Small intestine (tissue), 7 donors: ENCODE results near the gene LRCH1. TPM values are rescaled to one million over a fixed set of nuclear protein-coding genes. Genes with fewer than 3 reads are reported as not detected.
A peak's percentile ranks its signal among the peaks of the same experiment; 100 is the strongest.
"Not testable (repeated sequence)": the region's sequence is repeated elsewhere in the genome, so short reads cannot be mapped to it uniquely, and the experiment has no call there.

Experiments
- DNase-seq, 2 donors: peaks; one replicate each; pipeline versions ENCODE4 v3.0.0 to v3.0.0-alpha.2; 2013
- FAIRE-seq: peaks from 2 replicates; lab custom pipeline; 2012; peaks lifted over from hg19 to GRCh38; lab: Jason Lieb, UNC
- H3K27ac ChIP-seq, 3 donors: one replicate each; pipeline ENCODE4 v1.5.1; 2013; ENCODE audit warnings: low read length in 2 of 3, mild to moderate bottlenecking in 2 of 3, control low read depth in 1 of 3, inconsistent platforms in 1 of 3, low read depth in 1 of 3, moderate library complexity in 1 of 3
- H3K27me3 ChIP-seq, 3 donors: one replicate each; pipeline ENCODE4 v1.6.1; 2013; ENCODE audit warnings: low read length in 3 of 3, inconsistent platforms in 1 of 3; ENCODE audit not compliant: control insufficient read depth in 3 of 3, insufficient read depth in 3 of 3
- H3K36me3 ChIP-seq, 3 donors: one replicate each; pipeline ENCODE4 v1.6.1; 2013; ENCODE audit warnings: low read length in 3 of 3, inconsistent platforms in 1 of 3, low read depth in 1 of 3, mild to moderate bottlenecking in 1 of 3, moderate library complexity in 1 of 3; ENCODE audit not compliant: control insufficient read depth in 3 of 3, insufficient read depth in 2 of 3
- H3K4me1 ChIP-seq, 3 donors: one replicate each; pipeline ENCODE4 v1.6.1; 2013; ENCODE audit warnings: low read length in 2 of 3, inconsistent platforms in 1 of 3, low read depth in 1 of 3, mild to moderate bottlenecking in 1 of 3, moderate library complexity in 1 of 3; ENCODE audit not compliant: control insufficient read depth in 3 of 3, insufficient read depth in 2 of 3
- H3K4me3 ChIP-seq, 3 donors: one replicate each; pipeline ENCODE4 v1.5.1; 2013; ENCODE audit warnings: low read length in 3 of 3, control low read depth in 1 of 3, inconsistent platforms in 1 of 3, low read depth in 1 of 3, mild to moderate bottlenecking in 1 of 3, moderate library complexity in 1 of 3
- H3K9me3 ChIP-seq, 2 donors: one replicate each; pipeline ENCODE4 v1.6.1; 2013; ENCODE audit warnings: low read depth in 1 of 2, low read length in 1 of 2; ENCODE audit not compliant: control insufficient read depth in 2 of 2, insufficient read depth in 1 of 2
- WGBS, 3 donors: extraction: QIAGEN DNeasy Blood & Tissue Kit; methylation state at CpG; one replicate each; pipeline ENCODE4 v1.1.7; 2013; 5-methylcytosine and 5-hydroxymethylcytosine counted together
- polyA plus RNA-seq, 4 donors: library from polyadenylated mRNA; stranded (reverse) in 3 of 4; unstranded in 1 of 4; fragments of 200-250 nt in 3 of 4; fragments of 120-200 nt in 1 of 4; gene quantifications; one replicate each; pipeline versions ENCODE4 v1.2.1 to v1.2.3, GENCODE V29; 2013
- donor health status: healthy with polysubstance abuse.
- donor health status: control.
- donor health status: control.
- donor health status: Bipolar disorder and iron deficiency.
- donor health status: healthy.

Gene LRCH1
- polyA plus RNA-seq, 4 donors, result 6.9 to 10.9 (median 7.0) TPM

DNA sequence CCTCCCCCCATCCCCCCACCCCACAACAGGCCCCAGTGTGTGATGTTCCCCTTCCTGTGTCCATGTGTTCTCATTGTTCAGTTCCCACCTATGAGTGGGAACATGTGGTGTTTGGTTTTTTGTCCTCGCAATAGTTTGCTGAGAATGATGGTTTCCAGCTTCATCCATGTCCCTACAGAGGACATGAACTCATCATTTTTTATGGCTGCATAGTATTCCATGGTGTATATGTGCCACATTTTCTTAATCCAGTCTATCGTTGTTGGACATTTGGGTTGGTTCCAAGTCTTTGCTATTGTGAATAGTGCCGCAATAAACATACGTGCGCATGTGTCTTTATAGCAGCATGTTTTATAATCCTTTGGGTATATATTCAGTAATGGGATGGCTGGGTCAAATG, 202.5 kb downstream of the LRCH1 start:
- not testable (repeated sequence) for FAIRE-seq, H3K4me1 ChIP-seq, H3K27ac ChIP-seq, H3K36me3 ChIP-seq, DNase-seq, H3K27me3 ChIP-seq, H3K9me3 ChIP-seq, H3K4me3 ChIP-seq
- 45 to 96% (median 70%) methylated on average over 1 to 4 of the region's 5 CpGs for WGBS, 3 donors

DNA sequence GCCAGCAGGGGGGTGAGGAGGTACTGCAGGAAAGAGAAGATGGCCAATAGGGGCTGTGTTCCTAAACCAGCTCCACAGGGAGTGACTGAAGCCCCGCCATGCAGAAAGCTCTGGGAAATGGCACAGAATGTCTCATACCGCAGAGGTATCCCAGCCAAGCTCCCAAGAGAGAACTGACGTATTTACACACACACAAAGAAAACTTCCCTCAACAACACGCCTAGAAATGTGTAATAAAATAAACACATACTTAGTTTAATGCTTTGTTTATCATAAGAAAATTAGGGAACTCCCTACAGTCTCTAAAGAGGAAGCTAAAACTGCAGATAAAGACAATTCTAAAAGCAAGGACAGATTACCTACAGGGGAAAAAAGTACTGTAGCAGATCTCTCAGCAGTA, 204.0 kb downstream of the LRCH1 start:
- Histone ChIP-seq H3K4me3 (no peak overlapping the region), H3K36me3 (peaks cover 0 to 3% (median 1%) of the 10 kb centered on the region in 3 donors), H3K27ac (no peak overlapping the region), H3K27me3 (no peaks in the 10 kb centered on the region), H3K4me1 (peaks cover 0 to 4% (median 0%) of the 10 kb centered on the region in 3 donors), H3K9me3 (no peaks in the 10 kb centered on the region)
- DNase-seq (peak in 1 of 2 donors; percentile 5), FAIRE-seq (no peak)
- WGBS, 3 donors, result 31 to 49% (median 49%) methylated on average over 4 of the region's 4 CpGs

GRCh38 chr13:46757640-46758039, 204.7 kb downstream of the LRCH1 start:
- 65 to 72% (median 67%) methylated on average over 3 of the region's 3 CpGs for whole genome bisulfite sequencing, 3 donors
- H3K27me3 ChIP-seq, result no peaks in the 10 kb centered on the region
- H3K36me3 ChIP-seq, result peaks cover 0 to 1% (median 0%) of the 10 kb centered on the region in 3 donors
- DNase-seq (no peak), FAIRE-seq (no peak)
- no peaks in the 10 kb centered on the region for H3K9me3 ChIP-seq
- H3K4me1 ChIP-seq, result peaks cover 0 to 4% (median 0%) of the 10 kb centered on the region in 3 donors
- no peak overlapping the region for H3K27ac ChIP-seq
- no peak overlapping the region for H3K4me3 ChIP-seq

DNA sequence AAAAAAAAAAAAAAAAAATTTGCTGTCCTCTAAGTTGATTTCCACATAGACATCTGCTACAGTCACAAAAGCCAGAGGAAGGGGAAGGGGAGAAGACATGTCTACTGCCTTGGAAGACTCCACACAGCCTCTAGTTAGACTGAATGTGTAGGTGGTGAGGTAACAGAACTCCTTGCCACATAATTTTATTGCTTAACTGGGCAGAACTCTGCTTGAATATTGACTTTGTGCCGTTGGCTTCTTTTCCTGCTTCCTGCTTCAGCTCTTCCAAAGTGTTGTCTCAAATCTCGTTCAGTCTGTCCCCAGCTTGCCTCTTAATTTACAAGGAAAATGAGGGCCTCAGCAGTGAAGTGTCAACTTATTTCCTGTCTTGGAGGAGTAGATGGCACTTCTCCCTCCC, 206.9 kb downstream of the LRCH1 start:
- H3K9me3 ChIP-seq, result no peaks in the 10 kb centered on the region
- no peak overlapping the region for H3K27ac ChIP-seq
- 8 to 18% (median 12%) methylated on average over 2 of the region's 2 CpGs for WGBS, 3 donors
- H3K4me3 ChIP-seq, result no peak overlapping the region
- DNase-seq (peak; percentile 28 to 60), FAIRE-seq (no peak)
- H3K36me3 ChIP-seq, result no peaks in the 10 kb centered on the region
- H3K4me1 ChIP-seq, result peaks cover 0 to 4% (median 0%) of the 10 kb centered on the region in 3 donors
- no peaks in the 10 kb centered on the region for H3K27me3 ChIP-seq

- 94 to 97% (median 97%) methylated on average over 4 of the region's 4 CpGs for WGBS, 3 donors
- H3K36me3 ChIP-seq, result no peaks in the 10 kb centered on the region
- H3K4me3 ChIP-seq, result no peak overlapping the region
- no peaks in the 10 kb centered on the region for H3K27me3 ChIP-seq
- no peaks in the 10 kb centered on the region for H3K9me3 ChIP-seq
- no peak for FAIRE-seq
- no peak for DNase-seq
- H3K27ac ChIP-seq, result no peak overlapping the region
- peaks cover 0 to 4% (median 0%) of the 10 kb centered on the region in 3 donors for H3K4me1 ChIP-seq
Measured at GRCh38 chr13:46761174-46761573, 208.2 kb downstream of the LRCH1 start.

GRCh38 chr13:46761866-46762265, 208.9 kb downstream of the LRCH1 start:
- Histone ChIP-seq H3K36me3 (no peaks in the 10 kb centered on the region), H3K4me3 (no peak overlapping the region), H3K4me1 (peaks cover 0 to under 1% (median 0%) of the 10 kb centered on the region in 3 donors), H3K27me3 (no peaks in the 10 kb centered on the region), H3K27ac (no peak overlapping the region), H3K9me3 (no peaks in the 10 kb centered on the region)
- WGBS, 3 donors, result 49 to 66% (median 59%) methylated on average over 5 of the region's 5 CpGs
- DNase-seq, result no peak
- FAIRE-seq, result no peak

GRCh38 chr13:46769925-46770324, 217.0 kb downstream of the LRCH1 start:
- H3K4me1 ChIP-seq, FAIRE-seq, H3K27me3 ChIP-seq, H3K27ac ChIP-seq, H3K36me3 ChIP-seq, H3K9me3 ChIP-seq, H3K4me3 ChIP-seq, DNase-seq: not testable (repeated sequence)
- WGBS, 3 donors, result 86 to 99% (median 97%) methylated on average over 3 to 4 of the region's 4 CpGs

DNA sequence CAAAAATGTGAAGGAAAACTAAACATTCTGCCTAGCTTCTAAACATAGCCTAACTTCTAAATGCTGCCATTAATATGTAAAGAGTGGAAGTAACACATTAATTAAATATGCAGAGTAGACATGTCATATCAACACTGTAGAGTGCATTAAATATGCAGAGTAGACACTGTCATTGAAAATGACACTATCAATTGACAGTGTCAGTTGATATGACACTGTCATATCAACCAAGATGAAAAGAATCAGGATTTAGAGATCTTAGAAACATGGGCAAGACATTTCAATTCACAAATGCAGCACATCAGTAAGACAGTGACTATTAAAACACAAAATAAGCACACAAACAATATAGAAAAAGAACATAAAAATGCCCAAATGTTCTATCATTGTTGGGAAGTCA, 218.7 kb downstream of the LRCH1 start:
- no peak overlapping the region for H3K4me3 ChIP-seq
- peaks cover 0 to 11% (median 3%) of the 10 kb centered on the region in 3 donors for H3K36me3 ChIP-seq
- no peaks in the 10 kb centered on the region for H3K9me3 ChIP-seq
- no peak overlapping the region for H3K27ac ChIP-seq
- no peaks in the 10 kb centered on the region for H3K27me3 ChIP-seq
- FAIRE-seq (no peak), DNase-seq (no peak)
- H3K4me1 ChIP-seq, result no peaks in the 10 kb centered on the region

GRCh38 chr13:46773541-46773940, 220.6 kb downstream of the LRCH1 start:
- Histone ChIP-seq H3K9me3 (no peaks in the 10 kb centered on the region), H3K36me3 (peaks cover 0 to 11% (median 3%) of the 10 kb centered on the region in 3 donors), H3K4me1 (no peaks in the 10 kb centered on the region), H3K27me3 (no peaks in the 10 kb centered on the region), H3K27ac (no peak overlapping the region), H3K4me3 (no peak overlapping the region)
- 82 to 91% (median 82%) methylated on average over 2 of the region's 2 CpGs for WGBS, 3 donors
- FAIRE-seq (no peak), DNase-seq (no peak)
